K562 (cell line): ENCODE measurements around the gene ALG8. TPM values are rescaled to one million over a fixed set of nuclear protein-coding genes. Genes with fewer than 3 reads are reported as not detected.

ENCODE experiments used
- ATF6 ChIP-seq: sonication (generic); formaldehyde crosslinking; IDR thresholded peaks from 2 replicates; pipeline ENCODE4 v1.4.0; 2020; ENCODE audit warnings: mild to moderate bottlenecking, missing genetic modification reagents
- BRCA1 ChIP-seq, 2 experiments: fragments of 450-650 bp in 1 of 2; sonication (generic) in 1 of 2; formaldehyde crosslinking in 1 of 2; IDR thresholded peaks; 2 replicates each; pipeline versions ENCODE4 v1.5.0 to v1.6.1; 2017 to 2020; ENCODE audit warnings: mild to moderate bottlenecking in 1 of 2, missing genetic modification reagents in 1 of 2
- CLOCK ChIP-seq: fragments of 250-450 bp; sonication (Bioruptor Pico); IDR thresholded peaks from 2 replicates; pipeline ENCODE4 v1.4.0; 2020; ENCODE audit warnings: mild to moderate bottlenecking, moderate library complexity, borderline replicate concordance
- E2F4 ChIP-seq: sonication (generic); formaldehyde crosslinking; IDR thresholded peaks from 2 replicates; pipeline ENCODE4 v1.8.0; 2022; ENCODE audit warnings: mild to moderate bottlenecking, low read depth, missing genetic modification reagents
- HOMEZ ChIP-seq: fragments of 250-450 bp; sonication (Bioruptor Pico); IDR thresholded peaks from 2 replicates; pipeline ENCODE4 v1.4.0; 2020; ENCODE audit warnings: mild to moderate bottlenecking, moderate library complexity
- IRF9 ChIP-seq: fragments of 450-650 bp; IDR thresholded peaks from 2 replicates; pipeline ENCODE4 v1.6.1; 2016; ENCODE audit warnings: missing biosample characterization, missing genetic modification characterization
- MCM7 ChIP-seq, 2 experiments: fragments of 450-650 bp; IDR thresholded peaks; 2 replicates each; pipeline ENCODE4 v1.6.1; 2016 to 2018
- MTA2 ChIP-seq: fragments of 450-650 bp; IDR thresholded peaks from 2 replicates; pipeline ENCODE4 v1.6.1; 2016; ENCODE audit warnings: low read depth
- NFIX ChIP-seq: fragments of 250-450 bp; sonication (Bioruptor Pico); IDR thresholded peaks from 2 replicates; pipeline ENCODE4 v1.4.0; 2020; ENCODE audit warnings: low read depth, mild to moderate bottlenecking, moderate library complexity
- PCBP1 ChIP-seq: fragments of 200-400 bp; formaldehyde crosslinking; IDR thresholded peaks from 2 replicates; pipeline ENCODE4 v1.6.1; 2018; ENCODE audit warnings: mild to moderate bottlenecking, low read depth, low read length; ENCODE audit not compliant: poor library complexity, severe bottlenecking
- POLR2H ChIP-seq: IDR thresholded peaks from 2 replicates; pipeline ENCODE4 v1.6.1; 2016; ENCODE audit warnings: missing genetic modification characterization, low read depth, mild to moderate bottlenecking, control low read depth, missing compliant biosample characterization, moderate library complexity
- RBM17 ChIP-seq: fragments of 200-400 bp; formaldehyde crosslinking; IDR thresholded peaks from 2 replicates; pipeline ENCODE4 v1.6.1; 2017; ENCODE audit warnings: low read depth, mild to moderate bottlenecking, low read length, borderline replicate concordance
- RFX7 ChIP-seq: fragments of 250-450 bp; sonication (Bioruptor Pico); IDR thresholded peaks from 2 replicates; pipeline ENCODE4 v1.5.1; 2021; ENCODE audit warnings: mild to moderate bottlenecking
- TFAP4 ChIP-seq: sonication (generic); formaldehyde crosslinking; IDR thresholded peaks from 2 replicates; pipeline ENCODE4 v1.8.0; 2022; ENCODE audit warnings: missing genetic modification reagents, mild to moderate bottlenecking, moderate library complexity, borderline replicate concordance
- ZNF232 ChIP-seq: sonication (generic); formaldehyde crosslinking; IDR thresholded peaks from 2 replicates; pipeline ENCODE4 v1.8.0; 2022; ENCODE audit warnings: mild to moderate bottlenecking, missing genetic modification reagents
- ZNF589 ChIP-seq: fragments of 200-800 bp; sonication (Bioruptor generic); IDR thresholded peaks from 2 replicates; pipeline ENCODE4 v1.6.1; 2016; ENCODE audit warnings: low read depth, missing genetic modification characterization, missing compliant biosample characterization
- polyA plus RNA-seq, 8 experiments: library from polyadenylated mRNA; depleted of rRNA in 4 of 8; stranded (reverse) in 5 of 8; unstranded in 3 of 8; fragments of >200 nt; fragmentation: Nextera tagmentation in 2 of 8; fragmentation: Illumina TruSeq in 1 of 8; extraction: Ambion mirVana in 2 of 8; extraction: Trizol in 1 of 8; gene quantifications; 2 replicates each; pipeline versions ENCODE4 v1.2.1 to v1.2.3, GENCODE V29; 2011 to 2014; ENCODE audit warnings: inconsistent platforms in 1 of 8, missing spikeins in 1 of 8
- total RNA-seq, 7 experiments: library from RNA; depleted of rRNA in 6 of 7; stranded (reverse); fragments of >200 nt in 6 of 7; fragmentation: Illumina TruSeq in 2 of 7; extraction: Trizol in 2 of 7; gene quantifications; 2 replicates each; pipeline versions ENCODE4 v1.2.1 to v1.2.3, GENCODE V29; 2011 to 2021; ENCODE audit warnings: low replicate concordance in 1 of 7

ALG8 gene
- total and polyA plus RNA-seq, 9 of the 15 experiments (the other 6 are each of a cell fraction or from before 2014, with no cell fraction given), result 59.3 to 189 (median 106) TPM

GRCh38 chr11:78139422-78140391, at the start of gene ALG8 (continued):
- TF ChIP-seq IRF9 (tag) (0 out of 2 replicates have a peak, but pooled peaks have one; percentile 33), MCM7 (IDR thresholded peaks at IDR 0.05) (no peak), MTA2 (no peak), ZNF232 (0 out of 2 replicates have a peak, but pooled peaks have one; percentile 61), RFX7 (CRISPR knock-in tag) (no peak), HOMEZ (CRISPR knock-in tag) (no peak), PCBP1 (no peak), ATF6 (no peak), POLR2H (tag) (peak; percentile 90), TFAP4 (CRISPR knock-in tag) (peak; percentile 86; the same call in 1 of the 2 replicates), NFIX (no peak), RBM17 (no peak), BRCA1 (IDR thresholded peaks at IDR 0.05) (no peak), BRCA1 (CRISPR knock-in tag; IDR thresholded peaks at IDR 0.05) (no peak), ZNF589 (CRISPR knock-in tag) (no peak; the same call in 1 of the 2 replicates), CLOCK (CRISPR knock-in tag) (no peak), E2F4 (peak; percentile 98)
